ENCODE data around the gene RSPH1.
A peak's percentile ranks its signal among the peaks of the same experiment; 100 is the strongest.

RSPH1 gene

DNA sequence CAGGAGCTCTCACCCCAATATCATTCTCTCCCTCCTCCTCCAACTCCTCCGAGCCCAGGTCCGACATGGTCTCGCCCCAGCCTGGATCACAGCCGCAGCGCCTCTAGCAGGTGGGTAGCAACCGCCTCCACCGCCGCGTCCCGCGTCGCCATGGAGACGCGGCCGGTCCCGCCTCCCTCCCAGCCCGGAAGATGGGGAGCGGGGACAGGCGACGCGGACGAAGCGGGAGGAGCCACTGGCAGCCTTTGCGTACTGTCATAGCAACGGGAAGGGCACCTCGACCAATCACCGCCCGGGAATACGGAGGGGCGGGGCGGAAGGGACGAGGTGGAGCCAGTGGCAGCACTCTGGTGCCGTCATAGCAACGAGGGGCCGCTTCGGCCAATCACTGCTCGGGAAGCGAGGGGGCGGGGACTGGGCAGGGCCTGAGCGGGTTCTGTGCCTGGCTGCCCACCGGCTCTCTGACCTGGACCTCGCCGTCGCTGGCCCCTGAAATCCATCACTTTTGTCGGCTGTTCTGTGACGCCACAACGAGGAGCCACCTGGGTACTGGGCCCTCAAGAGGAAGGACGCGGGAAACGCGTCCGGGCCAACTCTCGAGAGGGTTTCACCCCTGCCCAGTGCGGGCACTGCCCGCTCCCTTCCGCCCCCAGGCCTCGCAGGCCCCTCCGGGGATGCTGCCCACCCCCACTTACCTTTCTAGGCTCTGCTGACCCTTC lies at the start of gene RSPH1:
Gene RSPH1, minus strand, starts transcription at position 105 of the 719 bp plus-strand sequence. Its CDS starts 38 bp downstream, at position 67.
- peak; percentile 99 for DNase-seq

DNA sequence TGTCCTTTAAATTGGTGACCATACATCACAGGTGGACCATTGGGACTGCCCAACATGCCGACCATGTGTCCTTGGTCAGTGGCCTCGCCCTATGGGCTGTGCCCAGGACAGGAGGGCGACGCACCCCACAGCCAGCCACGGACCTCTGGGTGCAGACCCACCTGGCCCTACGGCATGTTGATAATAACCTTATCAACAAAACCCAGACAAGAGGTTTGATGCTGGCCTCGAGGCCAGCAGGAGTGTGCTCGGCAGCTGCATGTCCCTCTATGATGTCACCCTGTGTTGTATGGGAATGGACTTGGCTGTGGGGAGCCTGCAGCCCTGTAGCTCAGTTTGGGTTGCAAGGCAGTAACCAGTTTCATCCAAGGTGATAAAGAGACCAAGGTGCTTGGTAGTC lies 49.7 kb upstream of the RSPH1 start:
- no peak for DNase-seq

DNA sequence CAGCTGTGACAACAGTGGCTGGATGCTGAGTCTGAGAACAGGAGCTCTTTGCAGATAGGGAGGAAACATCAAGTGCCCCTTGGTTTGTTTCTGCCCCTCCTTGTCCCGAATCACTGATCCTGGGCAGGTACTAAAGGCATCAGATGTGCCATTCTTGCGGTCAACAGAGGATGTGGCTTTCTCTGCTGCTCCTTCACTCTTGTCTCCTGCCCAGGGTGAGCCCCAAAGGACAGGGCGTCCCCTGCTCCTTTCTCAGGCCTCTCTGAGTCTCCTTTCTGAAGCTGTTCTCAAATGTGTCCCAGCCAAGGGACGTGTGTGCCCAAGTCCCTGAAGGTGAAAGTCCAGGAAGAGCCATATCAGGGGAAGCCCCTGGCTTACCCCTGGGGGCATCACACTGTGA lies 49.3 kb upstream of the RSPH1 start:
- no peak for DNase-seq

DNA sequence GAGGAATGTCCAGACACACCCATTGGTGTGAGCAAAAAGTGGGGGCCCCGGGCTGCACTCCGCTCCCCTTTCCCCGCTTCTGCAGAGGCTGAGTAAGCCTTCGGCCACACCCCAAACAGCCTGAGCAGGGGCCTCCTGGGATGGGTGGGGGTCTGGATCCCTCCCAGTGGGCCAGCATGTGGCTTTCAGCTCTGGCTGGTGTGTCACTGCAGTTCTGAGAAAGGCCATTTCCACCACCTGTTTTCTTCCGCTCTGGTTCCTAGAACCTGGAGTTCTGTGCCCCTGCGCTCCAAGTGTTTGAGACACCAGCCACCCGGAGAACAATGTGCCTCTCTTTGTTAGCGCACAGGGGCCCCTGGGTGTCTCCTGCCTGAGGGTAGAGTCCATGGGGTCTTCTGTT lies 48.5 kb upstream of the RSPH1 start:
- DNase-seq = no peak

DNA sequence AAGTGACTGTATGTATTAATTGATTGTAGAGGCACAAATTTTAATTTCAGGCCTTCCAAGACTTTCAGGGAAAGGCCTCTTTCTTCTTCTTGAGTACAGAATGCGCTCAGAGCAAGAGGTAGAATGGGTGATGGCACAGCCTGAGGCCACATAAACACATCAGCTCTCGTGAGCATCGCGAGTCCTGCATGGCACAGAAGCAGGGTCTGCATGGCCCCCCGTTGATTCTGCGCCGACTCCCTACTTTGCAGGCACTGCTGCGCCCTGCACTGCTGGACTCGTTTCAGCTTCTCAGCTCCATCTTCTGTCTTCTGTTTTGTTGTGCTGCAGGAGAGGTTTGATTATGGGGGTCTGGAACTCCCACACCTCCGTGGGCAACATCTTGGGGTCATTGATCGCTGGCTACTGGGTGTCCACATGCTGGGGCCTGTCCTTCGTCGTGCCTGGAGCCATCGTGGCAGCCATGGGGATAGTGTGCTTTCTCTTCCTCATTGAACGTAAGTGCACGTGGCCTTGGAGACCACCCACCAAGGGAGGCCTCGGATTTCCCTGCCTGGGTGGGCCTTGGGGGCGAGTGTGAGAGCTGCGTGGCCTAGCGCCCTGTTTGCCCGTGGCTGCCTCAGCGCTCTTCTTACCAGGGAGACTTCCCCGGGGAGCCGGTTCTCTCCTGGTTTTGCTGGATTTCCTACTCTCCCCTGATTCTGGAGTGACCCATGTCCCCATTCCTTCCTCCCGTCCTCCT lies 47.3 kb upstream of the RSPH1 start:
- DNase-seq = no peak

DNA sequence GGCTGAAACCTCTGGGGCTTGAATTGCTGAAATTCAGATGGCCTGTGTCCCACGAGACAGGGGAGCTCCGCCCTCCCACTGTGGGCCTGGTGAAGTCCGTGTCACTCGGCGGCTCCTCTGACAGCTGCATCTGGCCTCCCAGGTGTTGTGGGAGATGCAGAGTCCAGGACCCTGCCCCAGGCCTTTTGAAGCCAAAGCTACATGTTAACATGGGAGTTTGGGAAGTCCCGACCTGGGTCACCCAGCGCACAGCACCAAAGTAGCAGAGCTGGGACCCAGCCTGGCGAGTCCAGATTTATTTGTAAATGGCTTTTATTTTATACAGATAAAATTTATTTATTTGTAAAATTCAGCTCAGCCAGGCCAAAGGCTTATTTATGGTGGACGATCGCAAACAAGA lies 46.6 kb upstream of the RSPH1 start:
- no peak for DNase-seq

DNA sequence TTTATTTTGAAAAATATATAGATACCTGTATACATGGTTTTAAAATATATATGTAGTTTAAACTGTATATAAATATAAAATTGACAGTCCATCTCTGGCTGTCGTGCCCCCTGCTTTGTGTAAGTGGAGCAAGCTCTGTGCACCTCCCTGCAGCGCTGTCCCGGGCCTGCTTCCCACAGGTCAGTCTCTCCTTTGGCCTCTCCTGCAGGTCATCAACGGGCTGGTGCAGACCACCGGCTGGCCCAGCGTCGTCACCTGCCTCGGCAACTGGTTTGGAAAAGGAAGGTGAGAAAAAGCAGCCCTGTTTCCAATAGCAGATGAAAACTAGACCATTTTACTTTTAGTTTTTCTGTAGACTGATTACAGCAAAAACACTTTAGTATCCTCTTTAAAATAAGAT lies 46.2 kb upstream of the RSPH1 start:
- DNase-seq = no peak

DNA sequence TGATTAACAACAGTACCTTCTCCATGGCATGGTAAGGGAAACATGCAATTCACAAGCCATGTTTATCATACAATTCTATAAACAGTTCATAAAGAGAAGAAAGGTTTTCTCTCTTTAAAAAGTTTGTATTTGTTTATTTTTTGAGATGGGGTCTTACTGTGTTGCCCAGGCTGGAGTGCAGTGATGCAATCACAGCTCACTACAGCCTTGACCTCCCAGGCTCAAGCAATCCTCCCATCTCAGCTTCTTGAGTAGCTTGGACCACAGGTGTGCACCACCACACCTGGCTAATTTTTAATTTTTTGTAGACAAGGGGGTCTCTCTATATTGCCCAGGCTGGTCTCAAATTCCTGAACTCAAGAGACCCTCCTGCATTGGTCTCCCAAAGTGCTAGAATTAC lies 45.6 kb upstream of the RSPH1 start:
- no peak for DNase-seq

DNA sequence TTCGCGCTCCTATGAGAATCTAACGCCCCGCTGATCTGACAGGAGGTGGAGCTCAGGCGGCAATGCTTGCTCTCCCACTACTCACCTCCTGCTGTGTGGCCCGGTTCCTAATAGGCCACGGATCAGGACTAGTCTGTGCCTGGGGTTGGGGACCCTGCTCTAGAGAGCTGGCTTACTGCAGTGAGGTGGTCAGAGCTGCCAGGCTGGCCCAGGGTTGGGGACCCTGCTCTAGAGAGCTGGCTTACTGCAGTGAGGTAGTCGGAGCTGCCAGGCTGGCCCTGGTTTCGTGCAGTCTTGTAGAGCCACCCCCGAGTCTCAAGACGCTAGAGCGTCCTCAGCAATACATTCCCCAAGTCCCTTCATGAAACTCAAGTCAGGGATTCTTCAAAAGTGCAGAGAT lies 45.1 kb upstream of the RSPH1 start:
- no peak for DNase-seq

DNA sequence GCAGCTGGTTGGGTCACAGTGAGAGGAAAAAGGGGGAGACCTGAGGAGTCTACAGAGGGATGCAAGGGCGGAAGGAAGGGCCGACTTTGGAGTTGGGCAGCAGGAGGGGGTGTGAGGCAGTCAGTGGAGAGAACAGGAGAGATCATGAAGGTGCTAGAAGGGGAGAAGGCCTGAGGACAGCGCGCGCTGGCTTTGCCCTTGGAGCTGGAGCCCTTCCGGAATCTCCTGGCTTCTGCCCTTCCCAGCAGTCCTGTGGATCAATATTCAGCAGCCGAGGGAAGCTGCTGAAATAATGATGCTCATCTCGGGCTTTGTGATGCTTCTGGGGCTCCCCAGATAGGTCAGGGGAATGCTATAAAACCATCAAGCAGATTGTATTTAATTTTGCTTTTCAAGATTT lies 44.4 kb upstream of the RSPH1 start:
- DNase-seq = no peak

DNA sequence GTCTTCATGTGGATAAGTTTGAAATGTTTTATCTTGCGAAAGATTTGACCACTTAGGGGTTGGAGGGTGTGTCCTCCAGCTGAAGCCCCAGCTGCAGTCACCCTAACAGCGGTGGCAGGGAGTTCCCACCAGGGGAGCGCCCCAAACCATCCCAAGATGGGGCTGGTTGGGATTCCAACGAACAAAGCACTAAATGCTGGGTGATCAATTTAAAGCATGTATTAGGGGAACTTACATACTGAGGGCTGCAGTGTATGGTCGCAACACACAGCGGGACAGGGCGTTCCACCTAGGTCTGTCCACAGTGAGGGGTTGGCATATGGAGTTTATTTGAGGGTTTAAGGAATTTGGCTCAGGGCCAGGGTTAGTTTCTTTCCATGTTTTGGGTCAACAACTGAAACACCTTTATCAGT lies 43.9 kb upstream of the RSPH1 start:
- DNase-seq = no peak

DNA sequence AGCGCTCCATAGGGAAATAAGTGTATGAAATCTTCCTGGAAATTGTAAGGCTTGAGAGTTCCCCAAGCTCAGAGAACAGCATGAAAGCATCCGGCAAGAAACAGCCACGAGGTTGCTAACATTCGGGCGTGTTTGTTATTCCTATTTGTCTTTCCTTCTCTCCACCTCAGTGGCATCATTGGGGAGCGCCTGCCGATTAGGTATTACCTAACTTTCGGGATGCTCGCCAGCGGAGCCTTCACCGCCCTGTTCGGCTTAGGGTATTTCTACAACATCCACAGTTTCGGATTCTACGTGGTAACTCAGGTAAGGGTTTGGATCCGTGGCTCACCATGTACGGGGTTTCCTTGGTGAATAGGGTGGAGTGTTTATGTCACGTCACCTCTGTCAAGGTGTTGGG lies 43.3 kb upstream of the RSPH1 start:
- no peak for DNase-seq

DNA sequence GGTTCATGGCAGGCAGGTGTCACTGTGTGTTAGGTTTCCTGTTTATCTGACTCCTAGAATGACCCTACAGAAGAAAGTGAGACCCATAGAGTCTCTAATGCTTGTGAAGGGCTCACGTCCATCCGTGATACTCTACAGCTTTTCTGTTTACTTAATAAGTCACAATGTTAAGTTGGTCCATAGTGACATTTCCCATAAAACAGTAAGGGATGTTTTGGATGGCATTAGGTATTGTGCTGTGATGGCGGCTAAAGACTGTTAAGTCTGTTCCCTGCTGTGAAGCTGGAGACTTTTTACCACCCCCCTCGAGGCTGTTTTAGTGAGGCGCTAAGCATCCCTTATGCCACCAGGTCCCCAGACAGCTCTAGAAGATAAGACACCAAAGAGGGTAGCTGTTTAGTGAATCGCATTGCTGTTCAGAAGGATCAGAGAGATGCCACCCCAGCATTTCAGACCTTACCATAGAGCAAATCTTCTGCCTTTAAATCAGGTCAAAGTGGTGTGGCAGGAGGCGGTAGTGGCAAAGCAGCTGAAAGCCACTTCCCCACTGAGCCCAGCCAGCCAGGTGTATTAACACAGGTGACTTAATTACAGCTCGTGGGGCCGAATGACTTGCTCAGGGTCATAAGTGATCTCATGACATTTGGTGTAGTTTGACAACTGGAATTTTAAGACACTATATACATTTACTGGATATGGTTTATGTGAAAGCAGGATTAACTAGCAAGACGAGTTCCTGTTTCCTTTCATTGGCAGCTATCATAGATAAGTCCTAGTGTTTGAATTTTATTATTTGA lies 42.7 kb upstream of the RSPH1 start:
- no peak for DNase-seq

DNA sequence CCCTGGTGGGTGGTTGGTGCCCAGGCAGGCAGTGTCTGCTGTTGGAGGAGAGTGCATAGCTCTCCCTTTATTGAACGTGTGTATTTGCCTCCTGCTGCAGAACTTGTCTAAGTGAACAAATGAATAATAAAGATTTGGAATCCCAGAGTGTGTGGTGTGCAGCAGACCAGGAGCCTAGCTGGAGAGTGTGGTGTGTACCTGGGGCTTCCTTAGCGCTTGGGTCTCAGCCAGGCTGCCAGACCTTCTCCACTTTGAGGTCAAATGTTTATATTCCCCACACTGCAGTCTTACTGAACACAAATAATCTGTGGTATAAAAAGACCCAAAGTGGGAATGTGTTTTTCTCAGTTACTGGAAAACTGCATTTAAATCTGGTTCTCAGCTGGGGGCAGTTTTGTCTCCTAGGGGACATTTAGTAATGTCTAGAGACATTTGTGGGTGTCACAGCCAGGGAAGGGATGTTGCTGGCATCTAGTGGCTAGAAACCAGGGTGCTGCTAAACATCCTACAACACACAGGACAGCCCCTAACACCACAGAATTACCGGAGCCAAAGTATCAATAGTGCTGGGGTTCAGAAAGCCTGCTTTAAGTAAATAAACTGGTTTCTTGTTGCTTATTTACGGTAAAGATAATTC lies 41.2 kb upstream of the RSPH1 start:
- DNase-seq = no peak

DNA sequence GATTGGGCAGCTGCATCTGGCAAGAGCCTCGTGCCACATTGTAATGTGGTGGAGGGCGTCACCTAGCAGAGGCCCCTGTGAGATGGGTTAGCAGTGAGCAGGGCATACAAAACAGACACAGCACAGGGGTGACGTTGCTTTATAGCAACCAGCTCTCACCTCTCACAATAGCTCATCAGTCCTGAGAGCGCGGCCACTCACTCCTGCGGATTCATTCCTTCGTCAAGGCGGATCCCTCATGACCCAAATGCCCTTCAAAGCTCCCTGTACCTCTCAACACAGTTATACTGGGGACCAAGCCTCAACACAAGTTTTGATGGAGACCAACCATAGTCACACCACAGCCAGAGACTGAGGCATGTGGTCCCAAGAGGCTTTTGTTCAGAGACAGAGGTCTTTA lies 40.6 kb upstream of the RSPH1 start:
- DNase-seq = no peak

DNA sequence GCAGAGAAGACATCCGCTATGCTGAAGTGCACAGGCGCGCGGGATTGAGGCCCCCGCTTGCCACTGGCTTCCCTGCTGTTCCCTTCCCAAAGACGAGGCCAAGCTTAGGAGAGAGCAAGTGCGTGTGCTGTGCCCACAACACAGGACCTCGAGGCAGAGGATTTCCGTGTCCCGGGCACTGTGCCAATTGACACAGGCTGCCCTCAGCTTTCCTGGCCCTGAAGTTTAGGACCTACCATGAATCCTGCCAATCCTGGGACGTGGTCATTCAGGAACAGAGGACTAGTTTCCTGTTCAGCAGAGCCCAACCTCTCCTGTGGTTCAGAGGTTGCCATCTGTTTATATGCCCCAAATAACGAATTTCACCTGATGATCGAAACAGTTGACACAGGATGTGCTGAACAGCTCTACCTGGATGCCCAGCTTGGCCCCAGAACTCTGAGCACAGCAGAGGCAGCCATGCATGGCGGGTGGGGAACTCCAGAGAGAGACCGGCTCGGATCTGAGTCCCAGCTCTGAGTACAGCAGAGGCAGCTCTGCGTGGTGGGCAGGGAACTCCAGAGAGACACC lies 39.7 kb upstream of the RSPH1 start:
- no peak for DNase-seq

DNA sequence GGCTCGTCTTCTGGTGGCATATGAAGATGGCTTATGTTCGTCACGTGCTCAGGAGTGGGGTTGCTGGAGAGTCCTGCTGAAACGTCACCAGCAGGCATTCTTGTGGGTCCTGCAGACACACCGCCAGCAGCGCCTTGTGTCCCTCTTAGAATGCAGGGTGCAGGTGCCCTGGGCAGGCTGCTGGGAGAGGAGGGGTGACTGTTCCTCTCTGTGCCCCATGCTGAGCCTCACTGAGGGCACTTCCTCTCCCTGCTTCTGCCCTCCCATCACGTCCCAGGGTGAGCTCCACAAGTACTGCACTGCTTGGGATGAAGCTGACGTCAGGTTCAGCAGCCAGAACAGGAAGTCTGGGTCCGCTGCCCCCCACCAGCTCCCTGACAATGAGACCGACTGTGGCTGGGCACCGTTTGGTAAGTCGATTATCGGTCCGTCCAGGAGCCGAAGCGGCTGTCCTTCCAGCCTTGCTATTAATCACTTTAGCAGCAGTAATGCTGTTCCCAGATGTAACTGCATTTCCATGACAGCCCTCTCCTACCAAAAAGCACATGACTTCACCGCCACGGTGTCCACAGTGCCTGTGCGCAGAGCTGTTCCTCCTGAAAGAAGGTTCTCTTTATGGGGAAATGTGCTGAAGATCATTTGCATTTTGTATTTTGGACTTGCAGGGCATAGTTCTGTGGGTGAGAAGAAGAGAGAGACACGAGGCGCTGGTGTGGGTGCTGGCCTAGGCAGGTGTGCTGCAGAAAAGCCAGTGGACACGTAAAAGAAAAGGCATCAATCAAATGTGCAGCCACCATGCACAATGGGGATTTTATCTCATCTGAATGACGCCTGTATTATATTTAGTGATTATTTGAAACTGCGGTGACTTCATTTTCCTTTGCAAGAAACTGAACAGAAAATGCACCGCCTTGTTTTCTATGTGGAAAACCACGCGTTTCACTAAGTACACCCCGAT lies 38.7 kb upstream of the RSPH1 start:
- DNase-seq = no peak

DNA sequence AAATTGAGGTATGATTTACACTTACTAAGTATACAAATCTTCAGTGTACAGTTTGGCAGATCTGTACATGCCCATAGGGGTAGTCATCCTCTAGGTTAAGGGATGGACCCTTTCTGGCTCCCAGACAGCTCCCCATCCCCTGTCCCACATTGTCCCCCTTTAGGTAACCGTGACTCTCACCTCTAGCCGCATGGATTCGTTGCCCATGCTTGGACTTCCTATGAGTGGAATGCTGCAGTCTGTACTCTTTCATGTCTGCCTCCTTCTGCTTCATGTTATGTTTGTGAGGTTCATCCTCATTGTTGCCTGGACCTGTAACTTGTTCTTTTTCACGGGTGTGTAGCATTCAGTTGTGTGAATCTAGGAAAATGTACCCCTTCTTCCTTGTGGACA lies 37.9 kb upstream of the RSPH1 start:
- DNase-seq = no peak

DNA sequence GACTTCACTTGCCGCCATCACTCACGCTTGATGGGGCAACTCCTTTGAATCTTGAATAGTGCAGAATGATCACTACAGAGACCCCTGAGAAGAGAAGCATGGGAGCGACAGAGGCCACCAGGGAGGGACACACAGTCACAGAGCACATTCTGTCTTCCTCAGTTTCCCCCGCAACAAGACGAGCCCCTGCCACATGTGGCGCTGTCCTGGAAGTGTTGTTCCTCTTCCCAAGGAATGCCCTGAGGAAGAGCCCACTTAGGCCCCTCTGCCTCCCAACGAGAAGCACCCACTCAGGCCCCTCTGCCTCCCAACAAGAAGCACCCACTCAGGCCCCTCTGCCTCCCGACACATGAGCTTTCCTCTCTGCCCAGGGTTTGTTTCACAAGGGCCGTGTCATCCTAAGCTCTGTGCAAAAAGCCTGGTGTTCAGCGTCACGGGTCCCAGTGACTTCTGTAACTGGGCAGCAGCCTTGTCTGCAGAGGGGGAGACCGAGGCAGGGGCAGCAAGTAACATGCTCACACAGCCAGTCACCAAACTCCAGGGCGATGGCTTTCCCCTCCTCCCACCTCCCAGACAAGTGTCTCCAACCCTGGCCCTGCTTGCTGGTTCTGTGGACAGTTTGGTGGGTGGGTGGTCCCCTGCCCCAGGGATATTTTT lies 37.4 kb upstream of the RSPH1 start:
- no peak for DNase-seq

DNA sequence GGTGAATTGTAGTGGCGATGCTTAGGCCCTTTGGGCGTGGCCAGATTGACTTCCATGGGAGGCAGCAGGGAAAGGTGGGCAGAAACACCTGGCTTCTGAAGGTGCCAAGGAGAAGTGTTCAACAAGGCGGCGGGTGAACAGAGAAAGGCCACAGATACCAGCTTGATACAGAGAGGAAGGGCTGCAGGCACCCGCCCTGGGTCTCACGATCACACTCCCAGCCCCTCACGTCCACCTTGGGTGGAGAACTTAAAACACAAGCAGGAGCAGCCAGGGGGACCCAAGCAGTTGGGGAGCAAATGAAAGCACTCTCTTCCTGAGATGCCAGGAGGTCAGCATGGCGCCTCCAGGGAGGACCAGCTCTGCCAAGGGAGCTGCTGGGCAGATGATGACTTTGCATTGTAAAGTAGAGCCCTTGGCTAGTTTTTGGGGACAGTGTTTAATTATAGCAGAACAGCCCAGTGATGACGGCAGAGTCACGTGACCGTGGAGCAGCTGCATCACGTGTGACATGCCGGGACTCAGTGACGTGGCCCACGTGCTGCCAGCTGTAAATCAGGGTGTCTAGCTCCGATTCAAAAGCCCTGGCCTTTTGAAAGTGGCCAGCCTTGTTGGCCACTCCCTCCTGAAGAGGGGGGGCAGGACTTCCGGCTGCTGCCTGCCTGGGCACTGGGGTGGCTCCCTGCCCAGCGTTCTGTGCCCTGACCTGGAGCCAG lies 36.6 kb upstream of the RSPH1 start:
- DNase-seq = no peak

DNA sequence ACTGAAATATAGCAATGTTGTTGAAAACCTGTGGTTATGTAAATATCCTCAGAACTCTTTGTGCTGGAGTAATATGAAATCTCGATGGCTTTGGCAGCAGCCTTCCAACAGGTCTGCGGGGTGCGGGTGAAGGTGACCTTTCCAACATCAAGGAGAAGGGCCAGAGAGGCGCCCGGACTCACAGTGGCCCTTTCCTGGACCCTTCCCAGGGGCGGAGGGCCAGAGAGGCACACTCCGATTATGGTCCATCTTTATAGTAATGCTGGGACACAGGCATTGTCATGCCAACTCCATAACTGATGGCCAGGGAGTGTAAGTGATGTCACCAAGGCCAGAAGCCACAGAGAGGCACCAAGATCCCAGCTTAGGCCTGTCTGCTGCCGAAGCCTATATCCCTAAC lies 35.7 kb upstream of the RSPH1 start:
- no peak for DNase-seq
